ENCODE measurements around the gene CD72. TPM values are rescaled to one million over a fixed set of nuclear protein-coding genes. Genes with fewer than 3 reads are reported as not detected.
"Not testable (repeated sequence)": the region's sequence is repeated elsewhere in the genome, so short reads cannot be mapped to it uniquely, and the experiment has no call there.

Gene CD72
- total RNA-seq, 1 donor = 6.7 TPM

- peak in 2 of 3 donors; percentile 42 to 67 for DNase-seq (ENCODE audit: low read depth in 2 of 3, low spot score in 2 of 3)
These were observed 914 bp upstream of the CD72 start for GRCh38 chr9:35618854-35619799.

GRCh38 chr9:35617548-35617947 lies 665 bp downstream of the CD72 start:
- no peak for DNase-seq (ENCODE audit: low read depth in 2 of 3, low spot score in 2 of 3)

GRCh38 chr9:35616681-35617459 lies 1.3 kb downstream of the CD72 start:
- peak; percentile 36 to 61 (median 56) for DNase-seq (ENCODE audit: low read depth in 2 of 3, low spot score in 2 of 3)

GRCh38 chr9:35615981-35616680 lies 2.1 kb downstream of the CD72 start:
- no peak for DNase-seq (ENCODE audit: low read depth in 2 of 3, low spot score in 2 of 3)

- DNase-seq (ENCODE audit: low read depth in 2 of 3, low spot score in 2 of 3) = no peak
These were observed 5.4 kb downstream of the CD72 start for GRCh38 chr9:35612843-35613242.

GRCh38 chr9:35612066-35612465 lies 6.1 kb downstream of the CD72 start:
- not testable (repeated sequence) for DNase-seq (ENCODE audit: low read depth in 2 of 3, low spot score in 2 of 3)

- peak in 2 of 3 donors; percentile 43 to 70 for DNase-seq (ENCODE audit: low read depth in 2 of 3, low spot score in 2 of 3)
These were observed 6.9 kb downstream of the CD72 start for GRCh38 chr9:35611230-35611797.

- DNase-seq (ENCODE audit: low read depth in 2 of 3, low spot score in 2 of 3) = no peak
These were observed 8.4 kb downstream of the CD72 start for GRCh38 chr9:35609820-35610163.

- no peak for DNase-seq (ENCODE audit: low read depth in 2 of 3, low spot score in 2 of 3)
These were observed 9.0 kb downstream of the CD72 start for GRCh38 chr9:35609001-35609819.

- no peak for DNase-seq (ENCODE audit: low read depth in 2 of 3, low spot score in 2 of 3)
These were observed 10.0 kb downstream of the CD72 start for GRCh38 chr9:35608221-35608620.

- DNase-seq (ENCODE audit: low read depth in 2 of 3, low spot score in 2 of 3) = no peak
These were observed 11.5 kb downstream of the CD72 start for GRCh38 chr9:35606726-35607125.

- no peak for DNase-seq (ENCODE audit: low read depth in 2 of 3, low spot score in 2 of 3)
These were observed 12.1 kb downstream of the CD72 start for GRCh38 chr9:35606138-35606504.

GRCh38 chr9:35605351-35606137 lies 12.7 kb downstream of the CD72 start:
- peak in 1 of 3 donors; percentile 21 for DNase-seq (ENCODE audit: low read depth in 2 of 3, low spot score in 2 of 3)

GRCh38 chr9:35604578-35605350 lies 13.4 kb downstream of the CD72 start, which contains the start of gene TESK1:
TESK1 (plus strand) TSS chr9:35605262; CDS start chr9:35605620, 358 bp downstream.
- DNase-seq (ENCODE audit: low read depth in 2 of 3, low spot score in 2 of 3) = peak; percentile 60 to 68 (median 68)

- peak; percentile 98 to 100 (median 100) for DNase-seq (ENCODE audit: low read depth in 2 of 3, low spot score in 2 of 3)
These were observed 14.1 kb downstream of the CD72 start for GRCh38 chr9:35603986-35604577.

- no peak for DNase-seq (ENCODE audit: low read depth in 2 of 3, low spot score in 2 of 3)
These were observed 14.7 kb downstream of the CD72 start for GRCh38 chr9:35603506-35603985.

- no peak for DNase-seq (ENCODE audit: low read depth in 2 of 3, low spot score in 2 of 3)
These were observed 18.2 kb downstream of the CD72 start for GRCh38 chr9:35599763-35600604.
